CD4-positive, alpha-beta T cell treated with Interleukin-2 at 100 ng/mL for 4 hours (primary cell): ENCODE data around the gene B3GALNT1.

ENCODE experiments used
- DNase-seq: peaks from one replicate; pipeline ENCODE4 v3.0.0-alpha.2; 2020; ENCODE audit warnings: low spot score

Gene B3GALNT1, protein sequence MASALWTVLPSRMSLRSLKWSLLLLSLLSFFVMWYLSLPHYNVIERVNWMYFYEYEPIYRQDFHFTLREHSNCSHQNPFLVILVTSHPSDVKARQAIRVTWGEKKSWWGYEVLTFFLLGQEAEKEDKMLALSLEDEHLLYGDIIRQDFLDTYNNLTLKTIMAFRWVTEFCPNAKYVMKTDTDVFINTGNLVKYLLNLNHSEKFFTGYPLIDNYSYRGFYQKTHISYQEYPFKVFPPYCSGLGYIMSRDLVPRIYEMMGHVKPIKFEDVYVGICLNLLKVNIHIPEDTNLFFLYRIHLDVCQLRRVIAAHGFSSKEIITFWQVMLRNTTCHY

DNA sequence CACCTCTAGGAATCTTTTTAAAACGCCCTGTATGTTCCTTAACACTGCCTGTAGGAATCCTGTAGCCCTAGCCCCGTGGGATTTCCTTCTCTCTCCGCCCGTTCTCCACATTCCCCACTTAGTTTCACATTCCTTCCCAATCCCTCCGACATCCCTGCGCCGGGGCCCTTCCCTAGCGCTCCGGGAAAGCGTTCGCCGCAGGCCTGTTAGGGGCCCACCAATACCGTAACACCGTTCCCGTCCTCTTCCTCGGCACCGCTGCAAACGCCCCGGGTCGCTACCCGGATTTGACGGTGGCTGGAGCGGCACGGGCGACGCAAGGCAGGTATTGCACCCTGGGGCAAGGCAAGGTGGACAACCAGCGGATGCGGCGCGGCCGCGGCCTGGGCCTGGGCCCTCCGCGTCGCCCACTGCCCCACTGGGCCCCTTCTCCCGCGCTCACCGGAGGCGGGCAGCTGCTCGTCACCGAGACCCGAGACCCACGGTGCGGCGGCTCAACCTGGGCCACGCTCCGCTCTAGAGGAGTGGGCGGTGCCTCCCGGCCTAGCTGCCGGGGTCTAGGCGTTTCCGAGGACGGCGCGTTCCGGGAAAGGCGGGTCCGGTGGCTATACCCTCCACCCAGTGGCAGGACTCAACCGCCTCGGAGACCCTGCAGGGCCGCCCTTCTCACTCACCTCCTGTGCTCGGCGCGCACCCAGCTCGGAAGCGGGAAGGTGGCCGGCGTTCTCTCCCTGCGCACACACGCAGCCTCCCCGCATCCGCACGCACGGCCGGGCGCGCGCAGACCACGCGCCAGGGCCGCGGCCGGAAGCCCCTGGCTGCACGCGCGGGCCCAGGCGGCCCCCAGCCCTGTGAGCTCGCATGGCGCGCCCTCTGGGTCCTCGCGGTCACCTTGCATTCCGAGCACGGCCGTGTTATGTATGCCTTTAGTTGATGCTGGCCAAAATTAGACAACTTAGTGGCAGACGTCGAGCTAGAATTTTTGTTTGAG lies at the start of gene B3GALNT1:
TSS of gene B3GALNT1 (minus strand) at position 789 of the 991 bp plus-strand sequence. CDS start 18,595 bp downstream, outside the sequence.
- DNase-seq, result no peak

DNA sequence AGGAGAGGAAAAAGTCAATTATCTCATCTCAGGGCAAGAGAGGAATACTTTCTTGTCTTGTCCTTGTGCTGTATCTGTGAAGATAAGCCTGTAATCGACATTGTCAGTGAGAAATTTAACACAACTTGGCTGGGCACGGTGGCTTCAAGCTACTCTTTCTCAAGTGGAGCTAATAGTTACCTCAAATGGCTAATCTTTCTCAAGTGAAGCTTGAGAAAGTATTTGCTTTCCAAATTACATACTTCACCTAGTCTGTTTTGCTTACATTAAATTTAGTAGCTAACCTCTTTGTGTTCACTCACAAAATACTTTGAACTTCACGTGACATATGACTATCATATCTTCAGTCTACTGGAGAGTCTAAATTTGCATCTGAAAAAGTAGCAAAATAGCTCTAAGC lies 48.3 kb upstream of the B3GALNT1 start:
- DNase-seq, result no peak

DNA sequence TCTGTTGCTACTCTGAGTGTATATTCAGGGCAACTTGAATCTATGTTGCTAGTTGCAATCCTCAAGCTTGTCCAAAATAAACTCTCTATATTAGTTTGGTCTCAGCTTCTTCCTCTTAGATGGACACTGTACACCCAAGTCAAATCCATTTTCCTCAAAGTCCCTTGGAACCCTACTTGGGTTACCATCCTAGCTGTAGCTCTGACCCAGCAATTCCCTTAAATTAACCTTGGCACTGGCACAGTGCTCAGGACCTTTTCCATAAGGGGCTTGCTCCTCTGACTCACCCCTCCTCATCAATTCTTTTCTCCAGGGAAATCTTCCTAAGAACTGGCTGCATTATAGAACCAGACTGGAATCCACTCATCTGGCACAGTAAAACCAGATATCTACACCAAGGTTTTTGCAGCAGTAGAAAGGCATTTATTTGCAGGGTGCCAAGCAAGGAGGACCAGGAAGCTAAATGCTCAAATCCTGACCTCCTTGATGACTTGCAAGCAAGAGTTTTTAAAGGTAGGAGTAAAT lies 44.9 kb upstream of the B3GALNT1 start:
- no peak for DNase-seq

DNA sequence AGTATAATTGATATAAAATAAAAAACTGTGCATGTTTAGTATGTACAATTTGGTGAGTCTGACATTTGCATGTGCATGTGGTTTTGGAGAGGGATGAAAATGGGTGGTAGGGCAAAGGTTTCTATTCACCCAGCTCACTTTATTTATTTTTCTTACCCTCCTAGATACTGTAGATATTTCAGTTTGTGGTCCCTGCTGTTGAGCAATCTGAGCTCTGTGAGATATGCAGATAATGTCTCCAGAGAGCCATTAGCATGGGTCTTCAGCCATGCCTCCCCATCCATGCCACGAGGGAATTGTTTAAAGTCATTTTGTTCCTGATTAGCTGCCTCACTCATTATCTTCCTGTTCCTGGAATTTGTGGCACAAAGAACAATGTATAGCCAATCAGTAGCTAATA lies 44.4 kb upstream of the B3GALNT1 start:
- DNase-seq, result no peak

DNA sequence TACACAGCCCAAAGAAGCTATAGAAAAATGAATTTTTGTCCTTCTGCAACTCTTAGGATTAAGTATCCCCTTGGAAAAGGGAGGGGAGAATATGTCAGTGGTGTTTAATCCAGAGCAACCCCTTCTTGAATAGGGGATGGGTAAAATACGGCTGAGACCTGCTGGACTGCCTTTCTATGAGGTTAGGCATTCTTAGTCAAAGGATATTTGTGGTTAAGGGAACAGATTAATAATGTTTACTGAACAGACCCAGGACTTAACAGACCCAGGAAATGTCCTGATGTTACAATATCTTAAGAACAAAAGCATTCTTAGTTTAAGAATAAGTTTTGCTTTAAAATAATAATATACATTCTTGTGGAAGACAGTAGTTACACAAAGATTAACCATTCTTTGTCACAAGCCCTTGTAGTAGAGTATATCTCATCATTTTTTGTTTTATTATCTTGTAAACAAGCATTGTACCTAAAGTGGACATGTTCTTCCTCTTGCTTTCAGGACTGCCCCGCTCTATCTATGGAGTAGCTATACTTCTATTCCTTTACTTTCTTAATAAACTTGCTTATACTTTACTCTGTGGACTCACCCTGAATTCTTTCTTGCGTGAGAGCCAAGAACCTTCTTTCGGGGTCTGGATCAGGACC lies 43.8 kb upstream of the B3GALNT1 start:
- DNase-seq, result no peak

DNA sequence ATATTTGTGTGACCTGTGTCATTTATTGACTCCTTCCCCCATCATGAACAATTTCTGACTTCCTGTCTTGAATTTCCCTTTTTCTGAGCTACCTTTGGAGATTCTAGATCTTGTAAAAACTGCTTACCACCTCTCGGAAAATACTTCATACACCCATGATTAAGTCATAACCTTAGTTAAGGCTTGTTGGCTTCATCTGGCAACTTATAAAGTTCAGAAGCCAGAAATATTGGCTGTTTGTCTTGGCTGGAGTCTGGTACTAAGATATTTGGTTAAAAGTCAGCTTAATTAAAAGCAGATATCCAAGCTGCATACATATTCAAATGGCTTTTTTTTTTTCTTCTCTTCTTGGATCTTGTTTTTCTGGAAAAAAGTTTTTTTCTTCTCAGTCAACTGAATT lies 37.3 kb upstream of the B3GALNT1 start:
- no peak for DNase-seq

DNA sequence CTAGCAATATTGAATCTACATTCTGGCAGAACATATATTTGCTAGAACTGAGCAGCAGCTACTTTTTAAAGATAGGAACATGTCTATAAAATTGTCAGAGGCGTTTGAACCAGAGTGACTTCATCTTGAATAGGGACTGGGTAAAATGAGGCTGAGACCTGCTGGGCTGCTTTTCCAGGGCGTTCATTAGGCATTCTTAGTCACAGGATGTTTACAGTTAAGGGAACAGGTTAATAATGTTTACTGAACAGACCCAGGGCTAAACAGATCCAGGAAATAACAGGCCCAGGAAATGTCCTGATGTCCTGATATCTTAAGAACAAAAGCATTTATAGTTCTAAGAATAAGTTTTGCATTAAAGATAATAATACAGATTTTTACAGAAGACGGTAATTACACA lies 34.5 kb upstream of the B3GALNT1 start:
- no peak for DNase-seq

DNA sequence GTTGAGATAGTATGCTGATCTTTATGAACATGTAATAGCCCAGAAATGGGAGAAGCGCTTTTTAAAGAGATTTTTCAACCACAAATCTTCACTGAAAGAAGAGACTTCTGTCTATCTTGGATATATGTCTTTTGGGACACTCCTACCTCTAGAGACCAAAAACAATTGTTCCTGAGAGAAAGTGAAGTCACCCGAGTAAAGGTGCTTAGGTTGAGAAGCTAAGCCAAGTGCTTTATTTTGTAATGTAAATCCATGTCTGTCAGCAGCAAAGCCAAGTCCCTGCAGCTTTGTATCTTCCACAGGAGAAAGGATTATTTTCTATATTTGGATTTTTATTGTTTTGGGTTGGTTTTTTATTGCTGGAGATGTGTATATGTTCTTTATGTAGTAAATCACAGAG lies 32.1 kb upstream of the B3GALNT1 start:
- no peak for DNase-seq

DNA sequence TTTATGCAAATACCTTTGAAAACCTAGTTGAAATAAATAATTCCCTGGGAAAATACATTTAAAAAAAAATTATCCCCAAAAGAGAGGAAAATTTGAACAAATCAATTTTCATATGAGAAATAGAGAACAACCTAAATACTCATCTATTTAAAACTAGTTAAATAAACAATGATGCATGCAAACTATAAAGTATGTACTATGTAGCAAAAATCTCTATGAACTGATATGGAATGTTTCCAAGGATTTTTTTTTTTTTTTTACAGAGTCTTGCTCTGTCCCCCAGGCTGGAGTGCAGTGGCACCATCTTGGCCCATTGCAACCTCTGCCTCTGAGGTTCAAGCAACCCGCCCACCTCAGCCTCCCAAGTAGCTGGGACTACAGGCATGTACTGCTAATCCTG lies 27.2 kb upstream of the B3GALNT1 start:
- no peak for DNase-seq

DNA sequence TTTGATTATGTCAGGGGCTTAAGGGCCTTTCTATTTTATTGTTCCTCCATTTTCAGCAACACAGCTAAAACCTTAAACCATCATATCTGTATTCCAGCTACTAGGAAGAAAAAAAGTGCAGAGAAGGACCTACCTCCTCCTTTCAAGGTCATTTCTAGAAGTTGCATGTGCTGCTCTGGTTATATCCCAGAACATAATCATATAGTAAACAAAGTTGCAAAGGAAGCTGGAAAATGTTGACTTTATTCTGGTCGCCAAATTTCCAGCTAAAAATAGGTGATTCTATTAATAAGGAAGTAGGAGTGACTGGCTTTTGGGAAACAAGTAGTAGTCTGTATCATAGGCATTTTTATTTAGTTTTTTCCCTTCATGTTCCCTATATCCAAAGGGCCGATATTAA lies 21.3 kb upstream of the B3GALNT1 start:
- no peak for DNase-seq

DNA sequence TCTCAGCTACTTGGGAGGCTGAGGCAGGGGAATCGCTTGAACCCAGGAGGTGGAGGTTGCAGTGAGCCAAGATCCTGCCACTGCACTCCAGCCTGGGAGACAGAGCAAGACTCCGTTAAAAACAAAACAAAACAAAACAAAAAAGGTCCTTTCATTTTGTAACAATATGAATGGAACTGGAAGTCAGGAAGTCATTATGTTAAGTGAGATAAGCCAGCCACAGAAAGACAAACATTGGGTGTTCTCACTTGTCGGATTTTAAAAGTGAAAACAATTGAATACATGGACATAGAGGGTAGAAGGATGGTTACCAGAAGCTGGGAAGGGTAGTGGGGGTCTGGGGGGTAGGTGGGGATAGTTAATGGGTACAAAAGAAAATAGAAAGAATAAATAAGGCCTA lies 12.5 kb upstream of the B3GALNT1 start:
- no peak for DNase-seq

DNA sequence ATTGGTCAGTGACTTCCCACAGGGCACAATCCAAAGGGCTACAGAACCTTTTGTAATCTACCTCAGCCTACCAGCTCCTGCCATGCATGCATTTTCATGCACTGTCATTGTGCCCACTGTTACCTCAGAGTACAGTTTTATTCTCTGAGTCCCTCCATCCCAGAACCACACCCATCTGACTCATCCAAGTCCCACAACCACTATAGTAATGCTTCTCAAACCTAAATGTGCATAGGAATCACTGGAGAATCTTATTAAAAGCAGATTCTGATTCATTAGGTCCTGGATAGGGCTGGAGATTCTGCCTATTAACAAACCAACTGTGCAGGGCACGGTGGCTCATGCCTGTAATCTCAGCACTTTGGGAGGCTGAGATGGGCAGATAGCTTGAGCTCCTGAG lies 3.7 kb upstream of the B3GALNT1 start:
- DNase-seq, result no peak

DNA sequence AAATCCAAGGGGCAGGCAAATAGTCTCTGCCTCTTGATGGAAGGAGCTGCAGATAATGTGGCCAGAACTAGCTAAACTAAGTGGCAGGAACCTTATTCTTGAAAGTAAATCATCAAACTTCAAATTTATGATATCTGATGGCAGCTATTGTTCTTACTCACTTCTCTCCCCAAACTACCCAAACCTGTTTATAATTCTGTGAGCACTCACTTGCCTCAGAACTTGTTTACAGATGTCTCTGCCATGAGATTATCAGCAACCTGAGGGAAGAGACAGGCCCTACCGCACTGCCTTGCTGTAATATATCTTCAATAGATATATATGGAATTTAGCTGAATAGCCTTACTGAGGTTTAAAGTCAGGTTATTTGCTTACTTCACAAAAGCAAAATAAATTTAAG lies 2.2 kb upstream of the B3GALNT1 start:
- no peak for DNase-seq

DNA sequence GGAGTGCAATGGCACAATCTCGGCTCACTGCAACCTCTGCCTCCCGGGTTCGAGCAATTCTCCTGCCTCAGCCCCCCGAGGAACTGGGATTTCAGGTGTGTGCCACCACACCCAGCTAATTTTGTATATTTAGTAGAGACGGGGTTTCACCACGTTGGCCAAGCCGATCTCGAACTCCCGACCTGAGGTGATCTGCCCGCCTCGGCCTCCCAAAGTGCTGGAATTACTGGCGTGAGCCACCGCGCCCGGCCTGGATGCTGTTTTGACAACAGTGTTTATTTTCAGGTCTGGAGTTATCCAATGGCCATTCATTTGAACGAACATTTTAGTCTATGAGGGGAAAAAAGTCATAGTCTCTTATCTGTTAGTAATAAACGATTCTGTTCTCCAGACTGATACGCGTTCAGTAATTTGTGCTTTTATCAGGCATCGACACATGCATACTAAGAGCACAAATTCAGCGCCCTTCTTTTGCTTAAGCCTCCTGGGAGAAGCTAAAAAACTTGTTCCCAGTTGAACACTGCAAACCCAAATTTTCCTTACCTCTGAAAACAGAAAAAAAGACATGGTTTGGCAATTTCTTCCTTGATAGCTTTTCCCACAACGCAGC lies 1.3 kb downstream of the B3GALNT1 start:
- DNase-seq, result no peak

DNA sequence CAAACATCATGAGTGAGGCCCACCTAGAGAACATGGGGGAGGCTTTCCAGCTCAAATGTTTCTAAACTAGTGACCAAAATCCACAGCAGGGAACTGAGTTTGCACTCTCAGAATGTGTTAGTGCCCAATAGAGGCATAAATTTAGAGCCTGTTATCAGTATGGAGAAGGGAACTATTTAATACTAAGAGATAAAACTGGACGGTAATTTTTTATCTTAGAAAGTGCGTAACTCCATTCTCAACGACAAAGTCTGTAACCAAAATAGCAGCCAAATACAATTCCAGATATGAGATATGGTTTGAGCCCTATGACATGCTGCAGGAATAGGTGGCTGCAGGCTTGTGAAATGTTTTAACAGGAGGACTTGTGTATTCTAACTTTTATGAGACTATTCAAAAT lies 3.5 kb downstream of the B3GALNT1 start:
- DNase-seq, result no peak

DNA sequence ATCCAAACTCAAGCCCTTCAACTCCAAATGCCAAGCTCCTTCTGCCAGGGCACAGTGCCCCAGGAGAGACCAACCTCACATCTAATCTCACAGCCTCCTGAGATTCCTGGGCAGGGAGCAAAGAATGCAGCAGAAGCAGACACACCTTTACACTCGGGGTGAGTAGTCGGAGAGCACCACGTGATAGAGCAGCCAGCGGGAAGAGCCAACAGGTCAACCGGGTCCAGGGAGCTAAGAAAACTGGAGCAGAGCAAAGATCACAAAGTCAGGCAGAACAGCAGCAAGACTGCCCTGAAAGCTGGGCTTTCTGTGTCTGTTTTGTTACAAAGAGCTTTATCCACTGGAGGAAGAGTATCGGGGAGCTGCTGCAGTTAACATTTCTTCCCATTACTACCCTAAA lies 4.2 kb downstream of the B3GALNT1 start:
- DNase-seq, result no peak

DNA sequence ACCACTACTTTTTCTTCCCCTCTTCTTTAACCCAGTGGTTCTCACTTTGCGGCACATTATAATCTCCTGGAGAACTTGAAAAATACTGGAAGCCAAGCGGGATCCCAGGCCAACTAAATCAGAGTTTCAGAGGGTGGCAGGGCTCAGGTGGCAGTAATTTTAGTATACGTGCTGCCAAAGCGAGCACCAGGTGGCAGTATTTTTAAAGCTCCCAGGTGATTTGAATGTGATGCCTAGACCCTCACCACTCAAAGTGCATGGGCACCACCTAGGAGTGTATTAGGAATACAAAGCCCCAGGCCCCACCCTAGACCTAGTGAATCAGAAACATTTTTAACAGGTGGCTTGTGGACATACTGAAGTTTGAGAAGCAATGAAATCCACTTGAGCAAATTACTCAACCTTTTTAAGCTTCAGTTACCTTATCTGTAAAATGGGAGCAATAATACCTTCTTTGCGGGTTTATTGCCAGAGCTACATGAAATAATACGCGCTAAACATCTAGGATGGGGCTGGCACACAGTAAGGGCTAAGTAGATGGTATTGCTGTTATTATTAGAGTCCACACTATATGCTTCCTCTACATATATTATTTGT lies 8.3 kb downstream of the B3GALNT1 start:
- DNase-seq, result peak; percentile 15

DNA sequence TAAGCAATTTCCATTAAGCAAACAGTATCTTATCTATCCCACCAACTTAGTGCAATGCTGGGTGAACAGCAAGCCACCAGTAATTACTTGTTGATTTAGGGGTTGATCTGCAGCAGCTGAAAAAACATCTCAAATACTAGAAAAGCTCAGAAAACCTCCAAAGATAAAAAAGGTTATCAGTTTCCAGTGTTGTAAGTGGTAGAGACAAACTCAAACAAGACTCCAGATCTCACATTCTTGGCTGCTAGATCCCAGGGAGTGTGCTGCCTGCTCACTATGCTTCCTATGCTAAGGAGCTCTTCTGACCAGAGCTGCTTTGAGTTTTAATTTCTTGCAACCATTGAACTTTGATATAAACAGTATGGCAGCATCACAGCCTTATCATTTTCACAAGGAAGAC lies 11.3 kb downstream of the B3GALNT1 start:
- no peak for DNase-seq

DNA sequence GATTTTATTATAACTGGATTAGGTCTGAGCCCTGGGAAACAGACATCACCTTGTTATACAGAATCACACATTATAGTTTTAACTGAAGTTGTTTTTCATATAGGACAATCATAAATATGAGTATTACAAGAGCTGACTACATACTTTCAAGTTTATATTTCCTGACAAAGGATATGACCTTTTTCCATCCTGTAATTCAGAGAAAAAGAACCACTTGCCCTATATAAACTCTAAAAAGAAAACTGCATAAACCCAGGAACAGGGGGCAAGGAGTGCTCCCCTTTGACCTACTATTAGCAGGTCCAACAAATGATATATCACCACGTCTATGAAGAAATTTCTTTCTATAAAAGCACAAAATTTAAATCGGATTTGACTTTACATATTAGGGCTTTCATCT lies 20.9 kb downstream of the B3GALNT1 start:
- DNase-seq, result no peak

DNA sequence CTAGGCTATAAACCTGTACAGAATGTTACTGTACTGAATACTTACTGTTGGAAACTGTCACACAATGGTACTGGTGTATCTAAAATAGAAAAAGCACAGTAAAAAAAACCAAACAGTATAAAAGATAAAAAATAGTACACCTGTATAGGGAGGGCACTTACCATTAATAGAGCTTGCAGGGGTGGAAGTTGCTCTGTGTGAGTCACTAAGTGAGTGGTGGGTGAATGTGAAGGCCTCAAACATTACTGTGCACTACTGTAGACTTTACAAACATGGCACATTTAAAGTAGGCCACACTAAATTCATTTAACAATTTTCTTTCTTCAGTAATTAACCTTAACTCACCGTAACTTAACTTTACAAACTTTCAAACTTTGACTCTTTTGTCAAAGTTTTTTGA lies 22.0 kb downstream of the B3GALNT1 start:
- no peak for DNase-seq

DNA sequence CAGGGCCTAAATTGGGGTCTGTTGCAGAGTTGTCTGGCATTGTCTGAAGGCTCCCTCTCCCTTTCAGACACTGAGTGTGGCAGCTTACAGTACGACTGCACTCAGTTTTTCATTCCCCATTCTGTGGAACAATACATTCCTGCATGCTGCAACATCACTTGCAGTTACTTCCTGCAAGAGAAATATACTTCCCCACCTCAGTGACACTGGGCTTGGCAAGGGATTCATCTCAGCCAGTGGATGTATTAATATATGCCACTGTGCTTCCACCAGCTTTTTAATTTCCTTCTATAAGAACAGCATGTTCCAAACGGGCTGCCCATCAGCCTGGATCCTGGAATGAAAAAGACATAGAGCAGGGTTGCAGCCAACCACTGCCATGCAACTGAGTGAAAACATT lies 23.1 kb downstream of the B3GALNT1 start:
- DNase-seq, result no peak

DNA sequence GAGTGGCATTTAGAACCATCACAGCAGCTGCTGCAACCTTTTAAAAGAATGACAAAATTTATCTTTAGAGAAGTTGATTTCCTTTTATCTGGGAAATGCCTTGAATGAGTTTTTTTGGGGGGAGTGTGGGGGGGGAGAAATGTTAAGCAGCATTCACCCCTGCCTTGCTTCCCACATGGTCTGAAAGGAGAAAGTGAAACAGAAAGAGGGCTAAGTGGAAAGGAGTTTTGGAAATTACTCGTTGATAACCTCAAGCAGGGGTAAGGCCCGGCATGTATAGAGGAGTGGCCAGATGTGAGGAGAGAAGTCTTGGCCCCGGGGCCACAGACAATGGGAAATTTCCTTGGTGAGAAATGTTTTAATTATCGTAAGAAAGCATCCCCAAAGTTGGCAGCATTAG lies 23.5 kb downstream of the B3GALNT1 start:
- no peak for DNase-seq
